MCF 10A (cell line): Measurements from ENCODE around the gene RPS16. TPM values are rescaled to one million over a fixed set of nuclear protein-coding genes. Genes with fewer than 3 reads are reported as not detected.
A peak's percentile ranks its signal among the peaks of the same experiment; 100 is the strongest.

Experiments
- BruUV-seq: library from RNA; stranded (reverse); fragments of 400-500 nt; replicated peaks from 2 replicates; lab custom pipeline; 2021; lab: Mats Ljungman, UMichigan
- CTCF ChIA-PET: fragments of 300-600 bp; sonication (Branson Sonifier 250); formaldehyde crosslinking; extraction: SDS; loops from one replicate; lab custom pipeline; 2021; ENCODE audit warnings: antibody characterized with exemption, inconsistent platforms; lab: Yijun Ruan, JAX
- POLR2A ChIA-PET: fragments of 300-600, 350-650 bp; sonication (Branson Sonifier 250); formaldehyde crosslinking; extraction: SDS; loops from one replicate; lab custom pipeline; 2020; ENCODE audit warnings: antibody characterized with exemption, inconsistent platforms; lab: Yijun Ruan, JAX
- DNase-seq: peaks from one replicate; pipeline ENCODE4 v3.0.0-alpha.2; 2018; ENCODE audit not compliant: unreplicated experiment
- H3K27ac Mint-ChIP-seq: one replicate; pipeline ENCODE4 v1.8.0; 2022; ENCODE audit warnings: mild to moderate bottlenecking, low read depth, mixed read lengths; ENCODE audit not compliant: unreplicated experiment
- H3K27me3 Mint-ChIP-seq: one replicate; pipeline ENCODE4 v1.8.0; 2022; ENCODE audit warnings: mixed read lengths; ENCODE audit not compliant: insufficient read depth, unreplicated experiment
- H3K36me3 Mint-ChIP-seq: one replicate; pipeline ENCODE4 v1.8.0; 2022; ENCODE audit warnings: mild to moderate bottlenecking, moderate library complexity, mixed read lengths; ENCODE audit not compliant: insufficient read depth, unreplicated experiment
- H3K4me1 Mint-ChIP-seq: one replicate; pipeline ENCODE4 v1.8.0; 2022; ENCODE audit warnings: mixed read lengths; ENCODE audit not compliant: insufficient read depth, unreplicated experiment
- H3K4me3 Mint-ChIP-seq: one replicate; pipeline ENCODE4 v1.8.0; 2022; ENCODE audit warnings: mild to moderate bottlenecking, moderate library complexity, mixed read lengths; ENCODE audit not compliant: unreplicated experiment
- H3K9me3 Mint-ChIP-seq: one replicate; pipeline ENCODE4 v1.8.0; 2022; ENCODE audit warnings: mixed read lengths; ENCODE audit not compliant: unreplicated experiment
- intact Hi-C: fragments of 100-400 bp; cut with micrococcal nuclease; formaldehyde crosslinking; loops from 2 replicates; pipeline ENCODE4 v1.14.1; 2022
- total RNA-seq: library from RNA; stranded (reverse); gene quantifications from 2 replicates; pipeline ENCODE4 v1.2.3, GENCODE V29; 2022
- TF ChIP-seq, protein P1 (sequence below): fragments of 200-600 bp; IDR thresholded peaks from one replicate; pipeline ENCODE4 v1.8.0; 2022; ENCODE audit warnings: antibody characterized with exemption, mild to moderate bottlenecking; ENCODE audit not compliant: unreplicated experiment

The RPS16 gene
- total RNA-seq, 1 experiment from 2014 or later, result 2,909 TPM

DNA sequence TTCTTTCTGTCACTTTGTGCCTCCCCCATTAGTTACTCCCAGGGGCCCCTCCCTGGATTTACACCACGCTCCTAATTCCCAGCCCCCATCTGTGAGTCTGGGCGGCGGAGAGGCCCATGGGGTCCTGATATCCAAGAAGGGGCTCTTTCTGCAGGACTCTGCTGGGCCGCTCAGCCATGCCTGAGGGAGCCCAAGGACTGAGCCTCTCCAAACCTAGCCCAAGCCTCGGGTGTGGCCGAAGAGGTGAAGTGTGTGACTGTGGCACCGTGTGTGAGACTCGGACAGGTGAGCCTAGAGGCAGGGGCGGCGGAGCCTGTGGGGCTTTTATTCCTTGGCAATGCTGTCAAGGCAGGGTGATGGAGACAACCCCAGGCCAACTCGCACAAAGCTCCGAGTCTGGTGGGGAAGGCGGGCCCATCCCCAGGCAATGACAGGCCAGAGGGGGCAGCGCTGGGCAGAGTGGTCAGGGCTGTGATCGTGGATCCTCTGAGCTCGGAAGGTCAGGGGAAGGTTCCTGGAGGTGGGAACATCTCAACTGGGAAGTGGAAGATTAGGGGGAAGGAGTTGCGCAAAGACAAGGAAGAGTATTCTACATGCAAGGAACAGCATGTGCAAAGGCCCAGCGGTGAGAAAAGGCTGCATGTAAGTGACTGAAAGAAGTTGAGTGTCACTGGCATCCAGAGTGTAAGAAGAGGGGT lies 21.7 kb downstream of the RPS16 start:
- ChIA-PET POLR2A (interaction anchor here (0.6 to 2.1 kb wide), 3 partner anchors 16 to 71 kb away, joined by 3 to 11 read pairs (median 4); partner anchors contain the start of gene RPS16), CTCF (interaction anchor here (0.5 to 1.5 kb wide), 4 partner anchors 10 to 21 kb away, joined by 3 to 4 read pairs (median 4); no protein-coding TSS in a partner anchor)
- BruUV-seq, result no TSS peak
- peak overlapping the region; percentile 5 for H3K27ac Mint-ChIP-seq
- TF ChIP-seq, protein P1, sequence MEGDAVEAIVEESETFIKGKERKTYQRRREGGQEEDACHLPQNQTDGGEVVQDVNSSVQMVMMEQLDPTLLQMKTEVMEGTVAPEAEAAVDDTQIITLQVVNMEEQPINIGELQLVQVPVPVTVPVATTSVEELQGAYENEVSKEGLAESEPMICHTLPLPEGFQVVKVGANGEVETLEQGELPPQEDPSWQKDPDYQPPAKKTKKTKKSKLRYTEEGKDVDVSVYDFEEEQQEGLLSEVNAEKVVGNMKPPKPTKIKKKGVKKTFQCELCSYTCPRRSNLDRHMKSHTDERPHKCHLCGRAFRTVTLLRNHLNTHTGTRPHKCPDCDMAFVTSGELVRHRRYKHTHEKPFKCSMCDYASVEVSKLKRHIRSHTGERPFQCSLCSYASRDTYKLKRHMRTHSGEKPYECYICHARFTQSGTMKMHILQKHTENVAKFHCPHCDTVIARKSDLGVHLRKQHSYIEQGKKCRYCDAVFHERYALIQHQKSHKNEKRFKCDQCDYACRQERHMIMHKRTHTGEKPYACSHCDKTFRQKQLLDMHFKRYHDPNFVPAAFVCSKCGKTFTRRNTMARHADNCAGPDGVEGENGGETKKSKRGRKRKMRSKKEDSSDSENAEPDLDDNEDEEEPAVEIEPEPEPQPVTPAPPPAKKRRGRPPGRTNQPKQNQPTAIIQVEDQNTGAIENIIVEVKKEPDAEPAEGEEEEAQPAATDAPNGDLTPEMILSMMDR, result no peak
- peaks cover 34% of the 10 kb centered on the region for H3K36me3 Mint-ChIP-seq
- intact Hi-C loops, result loop anchor here (2.0 kb wide), 1 partner anchor 301 kb away; no protein-coding TSS in a partner anchor
- peak overlapping the region; percentile 94 for H3K4me3 Mint-ChIP-seq
- H3K27me3 Mint-ChIP-seq, result no peaks in the 10 kb centered on the region
- DNase-seq, result no peak
- H3K9me3 Mint-ChIP-seq, result no peaks in the 10 kb centered on the region
- peaks cover 26% of the 10 kb centered on the region for H3K4me1 Mint-ChIP-seq

DNA sequence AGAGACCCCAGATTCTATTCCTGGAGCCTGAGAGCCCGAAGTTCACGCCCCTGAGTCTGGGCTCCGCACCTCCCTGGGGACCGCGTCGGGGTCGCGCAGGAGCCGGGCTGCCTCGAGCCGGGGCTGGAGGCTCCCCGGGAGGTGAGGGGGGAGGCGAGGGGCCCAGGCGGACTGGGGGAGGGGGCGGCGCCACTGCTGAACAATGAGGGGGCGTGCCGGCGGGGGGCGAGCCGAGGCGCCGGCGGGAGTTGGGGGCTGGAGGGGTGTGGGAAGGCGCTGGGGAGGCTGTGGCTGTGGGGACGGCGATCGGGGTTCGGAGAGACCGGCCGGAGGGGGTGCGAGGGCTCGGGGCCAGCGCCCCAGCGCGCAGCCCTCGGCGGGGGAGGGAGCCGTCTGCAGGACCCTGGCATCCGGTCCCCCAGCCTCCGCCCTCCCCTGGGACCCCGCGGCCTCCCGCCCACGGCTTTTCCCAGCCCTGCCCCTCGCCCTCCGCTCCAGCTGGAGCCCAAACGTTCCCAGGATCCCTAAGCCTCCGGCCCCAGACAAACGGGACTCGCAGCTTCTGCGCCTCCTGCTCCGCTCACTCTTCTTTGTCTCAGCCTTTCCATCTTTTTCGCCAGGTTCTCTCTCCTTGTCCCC lies 22.4 kb downstream of the RPS16 start:
- TF ChIP-seq, protein P1, result no peak
- DNase-seq, result no peak
- H3K4me1 Mint-ChIP-seq, result peaks cover 26% of the 10 kb centered on the region
- H3K9me3 Mint-ChIP-seq, result no peaks in the 10 kb centered on the region
- H3K4me3 Mint-ChIP-seq, result peak overlapping the region; percentile 94
- BruUV-seq, result no TSS peak
- POLR2A ChIA-PET, result interaction anchor here (0.6 to 2.1 kb wide), 2 partner anchors 15 to 22 kb away, joined by 3 to 11 read pairs; partner anchors contain the start of gene RPS16
- intact Hi-C loops, result loop anchor here (2.0 kb wide), 1 partner anchor 301 kb away; no protein-coding TSS in a partner anchor
- CTCF ChIA-PET, result interaction anchor here (0.5 to 1.5 kb wide), 3 partner anchors 10 to 20 kb away, joined by 3 to 4 read pairs (median 4); no protein-coding TSS in a partner anchor
- no peaks in the 10 kb centered on the region for H3K27me3 Mint-ChIP-seq
- H3K36me3 Mint-ChIP-seq, result peaks cover 41% of the 10 kb centered on the region
- H3K27ac Mint-ChIP-seq, result peak overlapping the region; percentile 92

GRCh38 chr19:39412867-39413271 lies 22.9 kb downstream of the RPS16 start:
- no TSS peak for BruUV-seq
- Mint-ChIP-seq H3K27ac (peak overlapping the region; percentile 92), H3K9me3 (no peaks in the 10 kb centered on the region), H3K4me3 (peak overlapping the region; percentile 94), H3K27me3 (no peaks in the 10 kb centered on the region), H3K4me1 (peaks cover 26% of the 10 kb centered on the region), H3K36me3 (peaks cover 46% of the 10 kb centered on the region)
- intact Hi-C loops, result loop anchor here (1.0 to 2.0 kb wide), 4 partner anchors 11 to 300 kb away; no protein-coding TSS in a partner anchor
- DNase-seq, result no peak
- ChIA-PET CTCF (interaction anchor here (1.2 to 1.7 kb wide), 2 partner anchors 15 to 19 kb away, joined by 6 read pairs; no protein-coding TSS in a partner anchor), POLR2A (interaction anchor here (1.1 to 2.2 kb wide), 7 partner anchors 8 to 23 kb away, joined by 4 to 110 read pairs (median 20); partner anchors contain the start of gene RPS16)
- TF ChIP-seq, protein P1, result no peak
